Caki2 (cell line): ENCODE measurements around the gene MAGEA1. TPM values are rescaled to one million over a fixed set of nuclear protein-coding genes. Genes with fewer than 3 reads are reported as not detected.

Experiments
- DNase-seq: peaks from one replicate; pipeline ENCODE4 v3.0.0-alpha.2; 2015; ENCODE audit warnings: low read depth
- in situ Hi-C: cut with HindIII; loops from 2 replicates; pipeline ENCODE4 v1.10.0; 2016; ENCODE audit warnings: low sequenced_read_pairs, low pct_unique_long_range_greater_than_20kb, mixed read lengths
- total RNA-seq: library from RNA; depleted of rRNA; stranded (reverse); fragments of >200 nt; shearing (Covaris generic); gene quantifications from 2 replicates; pipeline ENCODE4 v1.2.3, GENCODE V29; 2014; ENCODE audit warnings: low replicate concordance; rRNA removed

Gene MAGEA1
- total RNA-seq, 1 experiment from 2014 or later, result not detected

DNA sequence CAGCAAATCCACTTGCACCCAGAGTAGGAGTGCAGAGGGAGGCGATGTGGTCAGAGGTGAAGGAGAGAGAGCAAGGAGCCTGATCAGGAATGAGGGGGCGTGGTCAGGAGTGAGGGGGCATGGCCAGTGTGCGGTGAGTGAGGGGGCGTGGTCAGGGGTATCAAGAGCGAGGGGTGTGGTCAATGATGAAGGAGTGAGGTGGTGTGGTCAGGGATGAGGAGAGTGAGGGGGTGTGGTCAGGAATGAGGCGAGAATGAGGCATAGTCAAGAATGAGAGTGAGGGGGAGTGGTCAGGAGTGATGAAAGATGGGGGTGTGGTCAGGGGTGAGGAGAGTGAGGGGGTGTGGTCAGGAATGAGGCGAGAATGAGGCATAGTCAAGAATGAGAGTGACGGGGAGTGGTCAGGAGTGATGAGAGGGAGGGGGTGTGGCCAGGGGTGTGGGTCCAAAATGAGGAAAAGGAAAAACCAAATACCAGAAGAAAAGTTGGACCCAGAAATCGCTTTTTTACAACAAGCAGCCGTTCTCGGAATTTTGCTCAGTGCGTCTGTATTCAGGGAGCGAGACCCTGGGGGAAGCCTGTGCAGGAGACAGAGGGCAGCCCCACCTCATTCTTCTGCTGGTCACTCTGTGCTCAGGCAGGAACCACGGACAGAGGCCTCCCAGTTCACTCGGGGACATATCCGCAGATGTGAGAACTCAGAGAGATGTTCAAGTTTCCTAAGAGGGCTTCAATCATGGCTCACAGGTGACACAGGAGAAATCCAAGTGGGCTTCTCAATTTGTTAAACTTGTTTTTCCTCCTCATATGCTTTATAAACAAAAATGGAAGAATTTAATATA is 47.5 kb downstream of the MAGEA1 start:
- peak; percentile 94 for DNase-seq
- in situ Hi-C loops, result no loop called here

Other genes starting within 250 kb of the MAGEA1 start
- gene PNMA5, start 185.2 kb upstream of the MAGEA1 start, total RNA-seq, result not detected in 2 replicates
- gene PNMA3, start 122.8 kb upstream of the MAGEA1 start, total RNA-seq, result 0.30 TPM in 1 of 2 replicates, not detected in the other
- 6.1 and 11.8 TPM in 2 replicates for gene PNMA6A, start 106.8 kb upstream of the MAGEA1 start, total RNA-seq
- gene PNMA6F, start 142.5 kb downstream of the MAGEA1 start, total RNA-seq, result not detected in 2 replicates
- gene ZNF275, start 154.9 kb downstream of the MAGEA1 start, total RNA-seq, result 4.0 and 6.1 TPM in 2 replicates
- gene PNMA6E, start 222.1 kb downstream of the MAGEA1 start, total RNA-seq, result 0.03 TPM in 1 of 2 replicates, not detected in the other
- not detected in 2 replicates for gene ZFP92, start 232.2 kb downstream of the MAGEA1 start, total RNA-seq